ENCODE measurements around the gene CLEC20A. TPM values are rescaled to one million over a fixed set of nuclear protein-coding genes. Genes with fewer than 3 reads are reported as not detected.

Gene CLEC20A
- polyA plus RNA-seq, 3 donors: not detected

DNA sequence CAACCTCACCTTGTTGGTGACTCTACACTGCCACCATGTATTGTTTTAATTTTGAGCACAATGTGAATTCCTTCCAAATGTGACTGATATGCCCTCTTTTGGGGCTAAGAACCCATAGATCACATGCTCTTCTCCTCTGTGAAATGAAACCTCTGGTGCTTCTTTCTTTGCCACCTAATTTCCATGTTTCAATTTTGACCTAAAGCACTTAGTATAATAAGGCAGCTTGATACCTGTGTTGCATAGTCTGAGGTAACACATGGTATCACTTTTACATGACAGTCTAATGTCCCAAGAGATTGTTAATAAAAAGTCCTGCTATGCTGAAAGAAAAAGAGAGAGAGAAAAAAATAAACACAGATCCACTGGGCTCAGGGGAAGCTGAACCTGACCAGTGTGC, 24.2 kb downstream of the CLEC20A start:
- no peak overlapping the region for H3K4me2 ChIP-seq (replicated peaks; ENCODE audit: extremely low read depth, low read length, poor library complexity, severe bottlenecking)
- H2AFZ ChIP-seq (ENCODE audit: insufficient read depth, low read depth, low read length, poor library complexity, severe bottlenecking): no peak overlapping the region
- DNase-seq: no peak
- H3K4me3 ChIP-seq (replicated peaks in 1 of 3; ENCODE audit: low read depth in 2 of 3, low read length in 3 of 3): no peak overlapping the region
- peaks cover 11% of the 10 kb centered on the region for H3K4me1 Mint-ChIP-seq
- no peaks in the 10 kb centered on the region for H3K4me1 ChIP-seq (ENCODE audit: control insufficient read depth in 1 of 2, insufficient read depth in 2 of 2, low read length in 2 of 2)
- intact Hi-C loops (cut with micrococcal nuclease): no loop called here
- H3K27ac Mint-ChIP-seq: no peak overlapping the region
- H3K79me2 ChIP-seq (ENCODE audit: insufficient read depth, low read length): no peaks in the 10 kb centered on the region
- H3K36me3 Mint-ChIP-seq: peaks cover 6 to 11% of the 10 kb centered on the region in 2 donors
- no peaks in the 10 kb centered on the region for H3K27me3 ChIP-seq (ENCODE audit: control insufficient read depth in 2 of 2, insufficient read depth in 2 of 2, low read length in 2 of 2)
- H3K36me3 ChIP-seq (replicated peaks in 1 of 2; ENCODE audit: control insufficient read depth in 1 of 2, insufficient read depth in 2 of 2, low read length in 2 of 2): no peaks in the 10 kb centered on the region
- no peaks in the 10 kb centered on the region for H4K20me1 ChIP-seq (ENCODE audit: insufficient read depth, low read length)
- no peak overlapping the region for H3K9ac ChIP-seq (ENCODE audit: insufficient read depth, low read length, poor library complexity, severe bottlenecking)
- H3K27ac ChIP-seq (ENCODE audit: low read depth in 1 of 2, low read length in 2 of 2): no peak overlapping the region
- peaks cover 0 to 1% (median 0%) of the 10 kb centered on the region in 7 donors for H3K9me3 Mint-ChIP-seq
- H3K9me3 ChIP-seq (replicated peaks in 1 of 2; ENCODE audit: control insufficient read depth in 1 of 2, insufficient read depth in 1 of 2, low read length in 2 of 2): no peaks in the 10 kb centered on the region
- H3K4me3 Mint-ChIP-seq: no peak overlapping the region
- TF ChIP-seq, protein P1, sequence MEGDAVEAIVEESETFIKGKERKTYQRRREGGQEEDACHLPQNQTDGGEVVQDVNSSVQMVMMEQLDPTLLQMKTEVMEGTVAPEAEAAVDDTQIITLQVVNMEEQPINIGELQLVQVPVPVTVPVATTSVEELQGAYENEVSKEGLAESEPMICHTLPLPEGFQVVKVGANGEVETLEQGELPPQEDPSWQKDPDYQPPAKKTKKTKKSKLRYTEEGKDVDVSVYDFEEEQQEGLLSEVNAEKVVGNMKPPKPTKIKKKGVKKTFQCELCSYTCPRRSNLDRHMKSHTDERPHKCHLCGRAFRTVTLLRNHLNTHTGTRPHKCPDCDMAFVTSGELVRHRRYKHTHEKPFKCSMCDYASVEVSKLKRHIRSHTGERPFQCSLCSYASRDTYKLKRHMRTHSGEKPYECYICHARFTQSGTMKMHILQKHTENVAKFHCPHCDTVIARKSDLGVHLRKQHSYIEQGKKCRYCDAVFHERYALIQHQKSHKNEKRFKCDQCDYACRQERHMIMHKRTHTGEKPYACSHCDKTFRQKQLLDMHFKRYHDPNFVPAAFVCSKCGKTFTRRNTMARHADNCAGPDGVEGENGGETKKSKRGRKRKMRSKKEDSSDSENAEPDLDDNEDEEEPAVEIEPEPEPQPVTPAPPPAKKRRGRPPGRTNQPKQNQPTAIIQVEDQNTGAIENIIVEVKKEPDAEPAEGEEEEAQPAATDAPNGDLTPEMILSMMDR (IDR thresholded peaks at IDR 0.05): no peak
- H3K27me3 Mint-ChIP-seq (ENCODE audit: low read depth in 3 of 3): peaks cover 0 to 2% (median 2%) of the 10 kb centered on the region in 3 donors

DNA sequence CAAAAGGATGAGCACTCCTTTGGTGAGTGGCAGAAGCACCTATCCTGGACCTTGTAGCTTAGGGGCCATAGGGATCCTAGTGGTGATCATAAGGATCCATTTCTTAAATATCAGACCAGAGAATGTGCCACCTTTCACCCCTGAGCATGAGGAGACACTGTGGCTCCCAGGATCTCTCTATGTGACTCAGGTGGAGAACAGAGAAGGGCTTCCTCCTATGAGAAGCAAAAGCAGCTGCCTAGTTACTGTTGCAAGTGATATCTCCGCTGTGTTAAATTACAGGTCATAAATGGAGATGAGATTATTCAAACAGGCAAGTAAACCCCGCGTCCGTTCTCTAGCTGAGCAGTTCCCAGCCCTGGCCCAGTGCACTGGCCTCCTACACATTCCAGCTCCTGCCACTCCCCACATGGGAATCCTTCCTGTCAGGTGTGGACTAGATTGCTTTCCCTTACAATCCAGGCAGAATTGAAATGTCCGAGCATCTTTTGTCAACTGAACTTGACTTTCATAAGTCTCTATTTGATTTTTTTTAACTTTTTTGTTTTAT, 26.3 kb downstream of the CLEC20A start:
- Histone ChIP-seq H3K9me3 (replicated peaks in 1 of 2; ENCODE audit: control insufficient read depth in 1 of 2, insufficient read depth in 1 of 2, low read length in 2 of 2) (no peaks in the 10 kb centered on the region), H3K79me2 (ENCODE audit: insufficient read depth, low read length) (no peaks in the 10 kb centered on the region), H3K4me3 (replicated peaks in 1 of 3; ENCODE audit: low read depth in 2 of 3, low read length in 3 of 3) (no peak overlapping the region), H3K9ac (ENCODE audit: insufficient read depth, low read length, poor library complexity, severe bottlenecking) (no peak overlapping the region), H4K20me1 (ENCODE audit: insufficient read depth, low read length) (no peaks in the 10 kb centered on the region), H3K27ac (ENCODE audit: low read depth in 1 of 2, low read length in 2 of 2) (no peak overlapping the region), H3K4me1 (ENCODE audit: control insufficient read depth in 1 of 2, insufficient read depth in 2 of 2, low read length in 2 of 2) (no peaks in the 10 kb centered on the region), H3K36me3 (replicated peaks in 1 of 2; ENCODE audit: control insufficient read depth in 1 of 2, insufficient read depth in 2 of 2, low read length in 2 of 2) (no peaks in the 10 kb centered on the region), H3K27me3 (ENCODE audit: control insufficient read depth in 2 of 2, insufficient read depth in 2 of 2, low read length in 2 of 2) (no peaks in the 10 kb centered on the region), H2AFZ (ENCODE audit: insufficient read depth, low read depth, low read length, poor library complexity, severe bottlenecking) (no peak overlapping the region), H3K4me2 (replicated peaks; ENCODE audit: extremely low read depth, low read length, poor library complexity, severe bottlenecking) (no peak overlapping the region)
- peaks cover 11 to 14% of the 10 kb centered on the region in 2 donors for H3K36me3 Mint-ChIP-seq
- no peak for DNase-seq
- intact Hi-C loops (cut with micrococcal nuclease): no loop called here
- TF ChIP-seq, protein P1 (IDR thresholded peaks at IDR 0.05): no peak
- H3K27ac Mint-ChIP-seq: no peak overlapping the region
- WGBS (ENCODE audit: insufficient coverage): 93% methylated on average over 4 of the region's 5 CpGs
- H3K4me3 Mint-ChIP-seq: no peak overlapping the region
- peaks cover 0 to 1% (median 0%) of the 10 kb centered on the region in 7 donors for H3K9me3 Mint-ChIP-seq
- H3K27me3 Mint-ChIP-seq (ENCODE audit: low read depth in 3 of 3): peaks cover 0 to 2% (median 2%) of the 10 kb centered on the region in 3 donors
- H3K4me1 Mint-ChIP-seq: no peaks in the 10 kb centered on the region

All from CD14-positive monocyte (primary cell).